GM19463 (cell line): ENCODE data around the gene CIPC.

Source experiments
- ATAC-seq: cut with Tn5 transposase; IDR thresholded peaks from one replicate; pipeline ENCODE4 v1.9.1; 2021; ENCODE audit warnings: mild to moderate bottlenecking, moderate library complexity; ENCODE audit not compliant: unreplicated experiment

Gene CIPC

GRCh38 chr14:77100961-77101360 lies 2.9 kb downstream of the CIPC start:
- ATAC-seq = no peak

GRCh38 chr14:77102154-77102553 lies 4.1 kb downstream of the CIPC start:
- ATAC-seq = no peak

GRCh38 chr14:77103475-77103874 lies 5.4 kb downstream of the CIPC start:
- ATAC-seq = no peak

- ATAC-seq = no peak
Observed at GRCh38 chr14:77103951-77104350, 5.9 kb downstream of the CIPC start.

GRCh38 chr14:77104393-77104792 lies 6.3 kb downstream of the CIPC start:
- no peak for ATAC-seq

- ATAC-seq = no peak
Observed at GRCh38 chr14:77105145-77105939, 7.3 kb downstream of the CIPC start.

GRCh38 chr14:77106666-77107065 lies 8.6 kb downstream of the CIPC start:
- no peak for ATAC-seq

- ATAC-seq = no peak
Observed at GRCh38 chr14:77107228-77107627, 9.2 kb downstream of the CIPC start.

GRCh38 chr14:77108753-77109152 lies 10.7 kb downstream of the CIPC start:
- no peak for ATAC-seq

- no peak for ATAC-seq
Observed at GRCh38 chr14:77109656-77110055, 11.6 kb downstream of the CIPC start.

- ATAC-seq = no peak
Observed at GRCh38 chr14:77110286-77110685, 12.2 kb downstream of the CIPC start.

- ATAC-seq = no peak
Observed at GRCh38 chr14:77111021-77111420, 13.0 kb downstream of the CIPC start.

GRCh38 chr14:77113644-77114043 lies 15.6 kb downstream of the CIPC start:
- ATAC-seq = no peak

GRCh38 chr14:77114609-77115008 lies 16.6 kb downstream of the CIPC start:
- no peak for ATAC-seq

- no peak for ATAC-seq
Observed at GRCh38 chr14:77116172-77116817, 18.2 kb downstream of the CIPC start.

GRCh38 chr14:77119851-77120250 lies 21.8 kb downstream of the CIPC start:
- ATAC-seq = no peak

GRCh38 chr14:77120771-77121743 lies 23.0 kb downstream of the CIPC start:
- ATAC-seq = peak; percentile 87

GRCh38 chr14:77122526-77123125 lies 24.6 kb downstream of the CIPC start:
- no peak for ATAC-seq

GRCh38 chr14:77123381-77124325 lies 25.6 kb downstream of the CIPC start:
- ATAC-seq = no peak
